ENCODE data around the gene STK39. TPM values are rescaled to one million over a fixed set of nuclear protein-coding genes. Genes with fewer than 3 reads are reported as not detected.

STK39 gene
- total RNA-seq = 10 to 100 TPM; 11.4 to 14.7 TPM

DNA sequence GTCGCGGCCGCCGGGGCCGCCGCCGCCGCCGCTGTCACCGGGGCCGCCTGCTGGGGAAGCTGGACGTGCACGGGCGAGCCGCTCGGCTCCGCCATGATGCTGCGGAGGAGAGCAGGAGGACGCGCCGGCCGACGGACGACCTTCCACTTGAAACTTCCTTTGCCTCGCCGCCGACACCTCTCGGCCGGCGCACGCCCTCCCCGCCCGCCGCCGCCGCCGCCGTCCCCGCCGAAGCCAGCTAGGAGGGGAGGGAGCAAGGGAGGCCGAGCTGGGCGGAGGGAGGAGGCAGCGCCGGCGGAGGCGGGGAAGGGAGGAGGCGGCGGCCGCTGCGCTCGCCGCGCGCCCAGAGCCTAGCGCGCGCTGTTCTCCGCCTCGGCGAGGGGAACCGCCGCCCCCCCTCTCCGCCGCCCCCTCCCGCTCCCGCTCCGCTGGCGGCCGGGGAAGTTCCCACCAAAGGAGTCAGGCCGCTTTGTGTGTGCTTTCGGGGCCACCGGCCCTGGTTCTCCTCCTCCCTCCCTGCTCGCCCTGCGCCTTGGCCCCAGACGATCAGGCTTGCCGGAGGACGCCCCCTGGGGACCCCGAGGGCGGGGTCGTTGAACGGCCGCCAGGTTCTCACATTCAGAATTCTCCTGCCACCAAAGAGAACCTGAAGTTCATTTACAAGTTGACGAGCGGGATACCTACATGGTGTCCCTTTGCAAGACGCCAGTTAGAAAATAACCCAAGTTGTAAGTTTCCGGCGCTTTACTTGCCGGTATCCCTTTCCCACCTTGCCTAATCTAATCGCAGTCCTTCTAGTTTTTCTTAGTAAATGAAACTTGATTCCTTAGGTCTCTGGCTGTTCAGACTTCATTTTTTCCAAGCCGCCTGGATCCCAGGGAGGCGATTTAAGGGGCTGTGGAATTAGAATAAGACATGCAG, at the start of gene STK39:
TSS of gene STK39 (minus strand) at position 255 of the 921 bp plus-strand sequence. CDS start at position 95, 160 bp downstream.

Small RNAs within 50 kb of the gene (small RNA-seq; reads per million reads assigned to genes)
- 5.6 to 43.9 reads per million in 2 donors for gene AC067940.1

Other genes starting within 250 kb of the STK39 start
- 10 to 100 TPM; 14.8 to 22.3 TPM for gene CERS6, start 208.7 kb upstream of the STK39 start, total RNA-seq